ENCODE measurements around the gene ARHGAP27. TPM values are rescaled to one million over a fixed set of nuclear protein-coding genes. Genes with fewer than 3 reads are reported as not detected.

Gene ARHGAP27
- total and polyA plus RNA-seq, 2 of the 13 experiments (the other 11 are each of a cell fraction or from before 2014, with no cell fraction given): 15.5 to 18.9 TPM

- no peak for TF ChIP-seq ZNF646 (CRISPR knock-in tag; IDR thresholded peaks at IDR 0.05)
- 0 out of 2 replicates have a peak, but pooled peaks have one; percentile 19 for TF ChIP-seq XBP1 (CRISPR knock-in tag; IDR thresholded peaks at IDR 0.05)
- TF ChIP-seq MAX (IDR thresholded peaks at IDR 0.05): peak; percentile 67
- no peak for TF ChIP-seq FOSL1 (CRISPR knock-in tag; IDR thresholded peaks at IDR 0.05; ENCODE audit: borderline replicate concordance)
- peak; percentile 71; the same call in 1 of the 2 replicates for TF ChIP-seq ZBTB7A (CRISPR knock-in tag; IDR thresholded peaks at IDR 0.05)
- peak; percentile 35 for TF ChIP-seq AGO1 (IDR thresholded peaks at IDR 0.05; ENCODE audit: low read depth, low read length, poor library complexity, severe bottlenecking)
- TF ChIP-seq ZFP37 (CRISPR knock-in tag; IDR thresholded peaks at IDR 0.05; ENCODE audit: borderline replicate concordance): no peak
- peak; percentile 29; the same call in 1 of the 2 replicates for TF ChIP-seq MAF1 (CRISPR knock-in tag; IDR thresholded peaks at IDR 0.05; ENCODE audit: borderline replicate concordance)
- TF ChIP-seq MTA1 (CRISPR knock-in tag; IDR thresholded peaks at IDR 0.05; ENCODE audit: borderline replicate concordance): peak; percentile 16; the same call in 1 of the 2 replicates
- TF ChIP-seq TFE3 (CRISPR knock-in tag; IDR thresholded peaks at IDR 0.05): peak; percentile 36; the same call in 1 of the 2 replicates
- TF ChIP-seq ZBTB44 (CRISPR knock-in tag; IDR thresholded peaks at IDR 0.05): 0 out of 2 replicates have a peak, but pooled peaks have one; percentile 25
- no peak for TF ChIP-seq ZNF451 (CRISPR knock-in tag; IDR thresholded peaks at IDR 0.05)
Observed at GRCh38 chr17:45425125-45425983, 7.3 kb downstream of the ARHGAP27 start (continued).

Measured in HepG2 (cell line).